ENCODE results near the gene TBC1D24. TPM values are rescaled to one million over a fixed set of nuclear protein-coding genes. Genes with fewer than 3 reads are reported as not detected.
A peak's percentile ranks its signal among the peaks of the same experiment; 100 is the strongest.

The TBC1D24 gene
- polyA plus RNA-seq, 1 of the 3 experiments (the other 2 are of a cell fraction) = 6.7 TPM

DNA sequence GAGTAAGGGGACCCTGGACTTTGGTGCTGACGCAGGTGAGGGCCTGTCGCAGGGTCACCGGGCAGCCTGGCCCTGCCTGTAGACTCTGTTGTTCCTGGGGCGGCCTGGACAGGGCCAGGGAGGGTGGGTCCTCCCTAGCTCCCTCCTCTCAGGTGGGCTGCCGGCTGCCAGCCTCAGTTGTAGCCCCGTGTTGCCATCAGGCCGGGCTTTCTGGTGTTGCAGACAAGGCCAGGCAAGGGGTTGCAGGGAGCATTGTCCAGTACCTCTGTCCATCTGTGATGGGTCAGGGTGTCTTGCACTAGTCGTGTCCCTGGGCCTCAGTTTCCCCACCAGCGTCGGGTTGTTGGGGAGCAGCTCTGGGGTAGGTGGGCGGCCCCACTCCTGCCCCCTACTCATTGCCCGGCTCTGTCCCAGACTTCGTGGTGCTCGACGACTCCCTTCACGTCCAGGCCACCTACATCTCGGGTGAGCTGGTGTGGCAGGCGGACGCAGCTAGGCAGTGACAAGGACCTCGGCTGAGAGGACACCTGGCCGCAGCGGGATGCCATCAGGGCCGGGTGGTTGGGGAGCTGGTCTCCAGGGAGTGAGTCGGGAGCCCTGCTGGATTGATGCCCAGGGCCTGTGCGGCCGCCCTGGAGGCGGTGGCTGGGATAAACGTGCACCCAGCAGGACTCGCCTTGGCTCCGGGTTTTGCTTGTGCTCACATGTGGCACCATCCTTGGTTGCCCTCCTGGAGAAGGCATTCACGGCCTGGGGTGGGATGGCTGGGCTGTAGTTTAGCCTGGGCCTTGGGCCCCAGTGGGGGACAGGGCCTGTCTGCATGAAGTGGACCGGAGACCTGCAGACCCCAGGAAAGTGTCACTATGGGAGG is 54.4 kb downstream of the TBC1D24 start (continued):
- no peak for TF ChIP-seq TAF1 (IDR thresholded peaks at IDR 0.05; ENCODE audit: borderline replicate concordance, low read depth, low read length)

DNA sequence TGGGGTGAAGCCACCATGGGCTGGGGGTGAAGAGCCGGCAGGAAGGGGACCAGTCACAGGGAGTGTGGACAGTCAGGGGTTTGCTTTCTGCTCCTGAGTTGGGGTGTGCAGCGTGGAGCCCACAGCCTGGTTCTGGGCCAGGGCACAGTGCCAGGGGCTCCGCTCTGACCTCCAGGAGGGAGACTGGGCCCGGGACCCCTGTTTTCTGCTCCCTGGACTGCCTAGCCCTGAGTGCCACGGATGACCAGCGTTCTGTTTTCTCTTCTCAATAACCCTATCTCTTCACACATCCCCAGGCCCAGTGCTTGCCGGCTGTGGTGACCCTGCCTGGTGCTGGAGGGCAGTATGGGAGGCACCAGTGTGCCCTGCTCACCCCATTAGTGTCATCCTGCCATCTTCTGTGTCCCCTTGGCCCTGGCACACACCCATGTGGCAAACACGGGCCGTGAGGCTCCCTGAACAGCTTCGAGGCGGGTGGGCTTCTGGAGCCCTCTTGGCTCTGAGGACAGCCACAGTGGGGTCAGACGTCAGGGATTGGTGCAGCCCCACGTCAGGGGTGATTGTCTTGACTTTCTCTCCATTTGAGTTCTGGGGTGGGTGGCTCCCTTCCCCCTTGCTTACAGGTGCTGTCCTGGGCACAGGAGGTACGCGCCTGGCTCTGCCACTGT is 55.2 kb downstream of the TBC1D24 start:
- Histone ChIP-seq H3K9me2 (no peaks in the 10 kb centered on the region), H2AFZ (ENCODE audit: low read depth) (no peak overlapping the region), H3K4me3 (ENCODE audit: low read depth in 2 of 2, low read length in 1 of 2) (no peak overlapping the region), H3F3A (replicated peaks; ENCODE audit: insufficient read depth) (peaks cover 13% of the 10 kb centered on the region), H3K79me2 (ENCODE audit: insufficient read depth) (no peaks in the 10 kb centered on the region), H3K4me1 (ENCODE audit: control insufficient read depth in 1 of 2, insufficient read depth in 2 of 2, low read depth in 1 of 2, low read length in 1 of 2) (peaks cover 0 to 8% of the 10 kb centered on the region in 2 experiments; a peak in 2 of 4 replicates), H3K36me3 (replicated peaks in 1 of 2; ENCODE audit: control insufficient read depth in 1 of 2, insufficient read depth in 2 of 2, low read length in 1 of 2) (peaks cover 5 to 19% of the 10 kb centered on the region in 2 experiments), H3K27me3 (ENCODE audit: insufficient read depth) (no peaks in the 10 kb centered on the region), H3K9me3 (no peaks in the 10 kb centered on the region), H4K20me1 (ENCODE audit: insufficient read depth) (no peaks in the 10 kb centered on the region), H3K27ac (ENCODE audit: low read depth in 2 of 2, low read length in 1 of 2) (no peak overlapping the region), H3K4me2 (no peak overlapping the region), H3K9ac (no peak overlapping the region)
- WGBS (ENCODE audit: low lambda C conversion rate) = 100% methylated on average over 8 of the region's 15 CpGs
- peak; percentile 13 for DNase-seq
- ChIA-PET POLR2A (interaction anchor here (1.5 kb wide), 1 partner anchor 10 kb away, joined by 3 read pairs; the partner anchor contains the start of gene AMDHD2), CTCF (interaction anchor here (1.0 kb wide), 1 partner anchor 10 kb away, joined by 5 read pairs; the partner anchor contains the start of gene AMDHD2)
- no peak for TF ChIP-seq YY1 (IDR thresholded peaks at IDR 0.05; ENCODE audit: low read depth)
- TF ChIP-seq MXI1 (IDR thresholded peaks at IDR 0.05; ENCODE audit: low read depth, low read length) = no peak
- peak; percentile 20; the same call in 1 of the 2 replicates for TF ChIP-seq POLR2AphosphoS5 (IDR thresholded peaks at IDR 0.05; ENCODE audit: low read depth, low read length)

DNA sequence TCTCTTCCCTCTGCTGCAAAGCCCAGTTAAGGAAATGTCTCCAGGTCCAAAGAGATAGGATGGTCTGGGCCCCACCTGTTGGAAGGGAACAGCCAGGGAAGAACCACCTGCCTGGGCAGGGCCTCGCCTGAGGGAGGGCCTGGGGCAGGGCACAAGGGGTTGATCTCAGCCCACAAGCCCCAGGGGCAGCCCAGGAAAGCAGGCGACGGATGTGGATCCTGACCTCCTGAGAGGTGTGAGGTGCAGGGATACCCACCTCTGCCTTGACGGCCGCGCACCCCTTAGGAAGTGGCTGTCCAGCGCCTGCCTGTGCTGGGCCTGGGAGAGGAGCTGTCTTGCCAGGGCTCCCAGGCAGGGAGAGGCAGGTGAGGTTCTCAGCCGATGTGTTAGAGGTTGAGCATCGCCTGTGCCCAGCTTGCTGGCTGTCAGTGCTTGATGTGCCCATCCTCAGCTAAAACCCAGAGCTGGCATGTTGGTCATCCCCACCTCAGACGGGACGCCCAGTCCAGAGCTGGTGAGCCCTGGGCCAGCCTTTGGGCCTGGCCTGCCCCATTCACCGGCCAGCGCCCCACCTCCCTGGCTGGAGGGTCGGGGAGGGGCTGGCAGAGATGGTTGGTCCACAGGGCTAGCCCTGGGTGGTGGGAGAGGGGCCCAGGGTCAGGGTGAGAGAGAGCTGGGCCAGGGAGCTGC is 55.8 kb downstream of the TBC1D24 start:
- Histone ChIP-seq H3K4me2 (peak overlapping the region; percentile 95), H3K9me3 (no peaks in the 10 kb centered on the region), H3K27ac (ENCODE audit: low read depth in 2 of 2, low read length in 1 of 2) (peak overlapping the region; percentile 67 to 81; a peak in 3 of 4 replicates), H3K79me2 (ENCODE audit: insufficient read depth) (no peaks in the 10 kb centered on the region), H3K9me2 (no peaks in the 10 kb centered on the region), H3K9ac (peak overlapping the region; percentile 63; the same call in 1 of the 2 replicates), H4K20me1 (ENCODE audit: insufficient read depth) (no peaks in the 10 kb centered on the region), H2AFZ (ENCODE audit: low read depth) (no peak overlapping the region), H3K4me3 (ENCODE audit: low read depth in 2 of 2, low read length in 1 of 2) (no peak overlapping the region; a peak in 1 of 4 replicates), H3K27me3 (ENCODE audit: insufficient read depth) (no peaks in the 10 kb centered on the region), H3K36me3 (replicated peaks in 1 of 2; ENCODE audit: control insufficient read depth in 1 of 2, insufficient read depth in 2 of 2, low read length in 1 of 2) (peaks cover under 1 to 18% of the 10 kb centered on the region in 2 experiments), H3K4me1 (ENCODE audit: control insufficient read depth in 1 of 2, insufficient read depth in 2 of 2, low read depth in 1 of 2, low read length in 1 of 2) (peaks cover 0 to 8% of the 10 kb centered on the region in 2 experiments; a peak in 2 of 4 replicates), H3F3A (replicated peaks; ENCODE audit: insufficient read depth) (peaks cover 18% of the 10 kb centered on the region)
- 92% methylated on average over 2 of the region's 14 CpGs for WGBS (ENCODE audit: low lambda C conversion rate)
- peak; percentile 46 for DNase-seq
- POLR2A ChIA-PET = interaction anchor here (0.7 to 2.2 kb wide), 2 partner anchors 10 to 376 kb away, joined by 3 to 15 read pairs; partner anchors contain the start of gene AMDHD2
- TF ChIP-seq, protein P1, sequence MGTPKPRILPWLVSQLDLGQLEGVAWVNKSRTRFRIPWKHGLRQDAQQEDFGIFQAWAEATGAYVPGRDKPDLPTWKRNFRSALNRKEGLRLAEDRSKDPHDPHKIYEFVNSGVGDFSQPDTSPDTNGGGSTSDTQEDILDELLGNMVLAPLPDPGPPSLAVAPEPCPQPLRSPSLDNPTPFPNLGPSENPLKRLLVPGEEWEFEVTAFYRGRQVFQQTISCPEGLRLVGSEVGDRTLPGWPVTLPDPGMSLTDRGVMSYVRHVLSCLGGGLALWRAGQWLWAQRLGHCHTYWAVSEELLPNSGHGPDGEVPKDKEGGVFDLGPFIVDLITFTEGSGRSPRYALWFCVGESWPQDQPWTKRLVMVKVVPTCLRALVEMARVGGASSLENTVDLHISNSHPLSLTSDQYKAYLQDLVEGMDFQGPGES (IDR thresholded peaks at IDR 0.05; ENCODE audit: low read depth, low read length) = no peak
- no peak for TF ChIP-seq YY1 (IDR thresholded peaks at IDR 0.05; ENCODE audit: low read depth)
- no peak for TF ChIP-seq NFIC (IDR thresholded peaks at IDR 0.05; ENCODE audit: borderline replicate concordance)
- TF ChIP-seq, protein P2, sequence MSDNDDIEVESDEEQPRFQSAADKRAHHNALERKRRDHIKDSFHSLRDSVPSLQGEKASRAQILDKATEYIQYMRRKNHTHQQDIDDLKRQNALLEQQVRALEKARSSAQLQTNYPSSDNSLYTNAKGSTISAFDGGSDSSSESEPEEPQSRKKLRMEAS (IDR thresholded peaks at IDR 0.05; ENCODE audit: low read depth) = no peak
- TF ChIP-seq, protein P3, sequence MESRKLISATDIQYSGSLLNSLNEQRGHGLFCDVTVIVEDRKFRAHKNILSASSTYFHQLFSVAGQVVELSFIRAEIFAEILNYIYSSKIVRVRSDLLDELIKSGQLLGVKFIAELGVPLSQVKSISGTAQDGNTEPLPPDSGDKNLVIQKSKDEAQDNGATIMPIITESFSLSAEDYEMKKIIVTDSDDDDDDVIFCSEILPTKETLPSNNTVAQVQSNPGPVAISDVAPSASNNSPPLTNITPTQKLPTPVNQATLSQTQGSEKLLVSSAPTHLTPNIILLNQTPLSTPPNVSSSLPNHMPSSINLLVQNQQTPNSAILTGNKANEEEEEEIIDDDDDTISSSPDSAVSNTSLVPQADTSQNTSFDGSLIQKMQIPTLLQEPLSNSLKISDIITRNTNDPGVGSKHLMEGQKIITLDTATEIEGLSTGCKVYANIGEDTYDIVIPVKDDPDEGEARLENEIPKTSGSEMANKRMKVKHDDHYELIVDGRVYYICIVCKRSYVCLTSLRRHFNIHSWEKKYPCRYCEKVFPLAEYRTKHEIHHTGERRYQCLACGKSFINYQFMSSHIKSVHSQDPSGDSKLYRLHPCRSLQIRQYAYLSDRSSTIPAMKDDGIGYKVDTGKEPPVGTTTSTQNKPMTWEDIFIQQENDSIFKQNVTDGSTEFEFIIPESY (IDR thresholded peaks at IDR 0.05; ENCODE audit: borderline replicate concordance, low read depth) = no peak
- TF ChIP-seq TAF1 (IDR thresholded peaks at IDR 0.05; ENCODE audit: borderline replicate concordance, low read depth, low read length) = no peak
- TF ChIP-seq FOSL2 (IDR thresholded peaks at IDR 0.05; ENCODE audit: borderline replicate concordance, low read depth) = no peak
- CTCF ChIA-PET = interaction anchor here (0.6 to 1.0 kb wide), 3 partner anchors 11 to 100 kb away, joined by 3 to 5 read pairs (median 3); partner anchors contain the start of gene AMDHD2
